HFFc6 (cell line): ENCODE results near the gene CHIT1. TPM values are rescaled to one million over a fixed set of nuclear protein-coding genes. Genes with fewer than 3 reads are reported as not detected.

Experiments used
- DNase-seq: peaks from one replicate; pipeline ENCODE4 v3.0.0-alpha.2; 2018
- H3K27ac Mint-ChIP-seq: 2 replicates; pipeline ENCODE4 v1.8.0; 2020; ENCODE audit warnings: mild to moderate bottlenecking, mixed read lengths
- H3K27me3 Mint-ChIP-seq: 2 replicates; pipeline ENCODE4 v1.8.0; 2021; ENCODE audit warnings: mild to moderate bottlenecking, moderate library complexity, mixed read lengths; ENCODE audit not compliant: insufficient read depth
- H3K36me3 Mint-ChIP-seq: 2 replicates; pipeline ENCODE4 v1.8.0; 2021; ENCODE audit warnings: low read depth, mixed read lengths
- H3K4me1 Mint-ChIP-seq: 2 replicates; pipeline ENCODE4 v1.8.0; 2020; ENCODE audit warnings: low read depth, mixed read lengths
- H3K4me3 Mint-ChIP-seq: 2 replicates; pipeline ENCODE4 v1.8.0; 2020; ENCODE audit warnings: mild to moderate bottlenecking, moderate library complexity, mixed read lengths
- H3K9me3 Mint-ChIP-seq: 2 replicates; pipeline ENCODE4 v1.8.0; 2020; ENCODE audit warnings: mild to moderate bottlenecking, mixed read lengths
- CTCF ChIP-seq: fragments of 200-600 bp; sonication (generic); IDR thresholded peaks from 2 replicates; pipeline ENCODE4 v1.5.0; 2021; ENCODE audit warnings: antibody characterized with exemption, mild to moderate bottlenecking
- long read RNA-seq: library from polyadenylated mRNA; unstranded; transcript quantifications from one replicate; pipeline ENCODE4 v2.0.0, GENCODE V29; 2019
- total RNA-seq, 6 experiments: library from RNA; stranded (reverse); fragmentation: NEBNext Ultra II Directional; extraction: Animal tissue kit (Norgen Biotek cat#: 25700); gene quantifications; 2 replicates in 1 of 6; 3 replicates in 5 of 6; pipeline ENCODE4 v1.2.3, GENCODE V29; 2021

The CHIT1 gene
- total RNA-seq: not detected
- long read RNA-seq: 0 reads

GRCh38 chr1:203229471-203230135 is at the start of gene CHIT1:
Gene CHIT1 (minus strand): TSS chr1:203229673. CDS start chr1:203229636, 37 bp downstream.
- Mint-ChIP-seq H3K4me3 (no peak within 1 kb of the TSS), H3K27ac (no peak within 1 kb of the TSS), H3K4me1 (no peaks in the 10 kb centered on the region), H3K9me3 (peaks cover 11% of the 10 kb centered on the region), H3K27me3 (peaks cover 61% of the 10 kb centered on the region), H3K36me3 (peaks cover 10% of the 10 kb centered on the region)
- no peak for TF ChIP-seq CTCF
- DNase-seq: no peak

GRCh38 chr1:203278885-203279406 is 49.5 kb upstream of the CHIT1 start:
- Mint-ChIP-seq H3K4me1 (peaks cover 37% of the 10 kb centered on the region), H3K36me3 (no peaks in the 10 kb centered on the region), H3K27ac (peak overlapping the region; percentile 82), H3K4me3 (peak overlapping the region; percentile 80), H3K27me3 (peaks cover 21% of the 10 kb centered on the region), H3K9me3 (no peaks in the 10 kb centered on the region)
- no peak for TF ChIP-seq CTCF
- DNase-seq: no peak

- Mint-ChIP-seq H3K27me3 (peaks cover 17% of the 10 kb centered on the region), H3K27ac (peak overlapping the region; percentile 82), H3K9me3 (no peaks in the 10 kb centered on the region), H3K4me1 (peaks cover 37% of the 10 kb centered on the region), H3K4me3 (peak overlapping the region; percentile 80), H3K36me3 (no peaks in the 10 kb centered on the region)
- peak; percentile 75 for DNase-seq
- TF ChIP-seq CTCF: no peak
These were observed 48.8 kb upstream of the CHIT1 start for GRCh38 chr1:203278082-203278884.

- DNase-seq: no peak
- H3K36me3 Mint-ChIP-seq: no peaks in the 10 kb centered on the region
- no peak for TF ChIP-seq CTCF
- H3K4me1 Mint-ChIP-seq: peaks cover 37% of the 10 kb centered on the region
- no peak overlapping the region for H3K4me3 Mint-ChIP-seq
- no peaks in the 10 kb centered on the region for H3K9me3 Mint-ChIP-seq
- no peak overlapping the region for H3K27ac Mint-ChIP-seq
- H3K27me3 Mint-ChIP-seq: peaks cover 13% of the 10 kb centered on the region; the same call in 1 of the 2 replicates
These were observed 47.6 kb upstream of the CHIT1 start for GRCh38 chr1:203276916-203277545.

- no peak for DNase-seq
- H3K4me1 Mint-ChIP-seq: peaks cover 37% of the 10 kb centered on the region
- H3K27me3 Mint-ChIP-seq: peaks cover 13% of the 10 kb centered on the region; the same call in 1 of the 2 replicates
- no peak overlapping the region for H3K4me3 Mint-ChIP-seq
- H3K9me3 Mint-ChIP-seq: no peaks in the 10 kb centered on the region
- TF ChIP-seq CTCF: no peak
- no peak overlapping the region for H3K27ac Mint-ChIP-seq
- H3K36me3 Mint-ChIP-seq: no peaks in the 10 kb centered on the region
These were observed 46.9 kb upstream of the CHIT1 start for GRCh38 chr1:203276408-203276807.
